ENCODE measurements around the gene DOCK2. TPM values are rescaled to one million over a fixed set of nuclear protein-coding genes. Genes with fewer than 3 reads are reported as not detected.

DOCK2 gene
- total and polyA plus RNA-seq, 9 of the 15 experiments (the other 6 are each of a cell fraction or from before 2014, with no cell fraction given) = 4.5 to 42.6 (median 20.5) TPM

DNA sequence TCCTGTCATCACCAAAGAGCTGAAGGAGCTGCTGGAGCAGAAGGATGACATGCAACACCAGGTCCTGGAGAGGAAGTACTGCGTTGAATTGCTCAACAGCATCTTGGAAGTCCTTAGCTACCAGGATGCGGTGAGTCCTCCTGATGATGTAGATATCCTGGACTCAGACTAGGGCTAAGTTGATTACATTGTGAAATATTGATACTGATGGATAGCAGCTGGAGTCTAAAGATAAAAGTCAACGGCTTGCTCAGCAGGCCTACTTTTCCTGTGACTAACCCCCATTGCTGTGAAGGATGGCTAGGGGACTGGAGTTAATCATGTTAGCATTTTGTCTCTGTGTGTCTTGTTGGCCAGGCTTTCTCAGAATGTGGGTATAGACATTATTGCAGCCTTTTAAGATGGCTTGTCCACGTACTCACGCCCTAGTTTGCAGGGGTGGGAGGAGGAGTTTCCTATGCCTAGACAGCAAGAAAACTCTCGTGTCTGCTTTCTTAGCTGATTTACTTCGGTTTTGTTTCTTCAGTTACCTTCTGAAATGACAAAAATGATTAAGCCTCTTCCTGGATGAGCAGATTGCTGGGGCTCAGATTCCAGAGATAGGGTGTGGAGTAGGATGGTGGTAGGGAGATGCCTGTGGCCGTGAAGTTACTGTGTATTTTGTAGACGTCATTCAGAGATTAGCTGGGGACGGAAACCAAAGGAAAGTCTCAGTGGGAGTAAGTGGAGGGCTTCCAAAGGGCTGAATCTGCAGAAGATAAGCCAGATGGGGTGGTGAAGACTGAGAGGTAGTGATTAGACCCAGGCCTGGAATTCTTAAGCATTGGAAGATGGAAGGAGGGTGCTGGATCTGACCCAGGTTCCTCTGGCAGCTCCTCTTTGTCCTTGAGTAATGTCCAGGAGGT, 166.3 kb downstream of the DOCK2 start (continued):
- TF ChIP-seq, protein P1, sequence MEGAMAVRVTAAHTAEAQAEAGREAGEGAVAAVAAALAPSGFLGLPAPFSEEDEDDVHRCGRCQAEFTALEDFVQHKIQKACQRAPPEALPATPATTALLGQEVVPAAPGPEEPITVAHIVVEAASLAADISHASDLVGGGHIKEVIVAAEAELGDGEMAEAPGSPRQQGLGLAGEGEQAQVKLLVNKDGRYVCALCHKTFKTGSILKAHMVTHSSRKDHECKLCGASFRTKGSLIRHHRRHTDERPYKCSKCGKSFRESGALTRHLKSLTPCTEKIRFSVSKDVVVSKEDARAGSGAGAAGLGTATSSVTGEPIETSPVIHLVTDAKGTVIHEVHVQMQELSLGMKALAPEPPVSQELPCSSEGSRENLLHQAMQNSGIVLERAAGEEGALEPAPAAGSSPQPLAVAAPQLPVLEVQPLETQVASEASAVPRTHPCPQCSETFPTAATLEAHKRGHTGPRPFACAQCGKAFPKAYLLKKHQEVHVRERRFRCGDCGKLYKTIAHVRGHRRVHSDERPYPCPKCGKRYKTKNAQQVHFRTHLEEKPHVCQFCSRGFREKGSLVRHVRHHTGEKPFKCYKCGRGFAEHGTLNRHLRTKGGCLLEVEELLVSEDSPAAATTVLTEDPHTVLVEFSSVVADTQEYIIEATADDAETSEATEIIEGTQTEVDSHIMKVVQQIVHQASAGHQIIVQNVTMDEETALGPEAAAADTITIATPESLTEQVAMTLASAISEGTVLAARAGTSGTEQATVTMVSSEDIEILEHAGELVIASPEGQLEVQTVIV (CRISPR knock-in tag; IDR thresholded peaks at IDR 0.05; ENCODE audit: borderline replicate concordance) = no peak
- no peak; the same call in 1 of the 2 replicates for TF ChIP-seq HDAC2 (IDR thresholded peaks at IDR 0.05)
- no peak; the same call in 1 of the 2 replicates for TF ChIP-seq LEF1 (IDR thresholded peaks at IDR 0.05)
- TF ChIP-seq PML (IDR thresholded peaks at IDR 0.05; ENCODE audit: low read length) = peak; percentile 84
- TF ChIP-seq ZBTB7A (IDR thresholded peaks at IDR 0.05; ENCODE audit: borderline replicate concordance, control insufficient read depth, low read depth, low read length) = no peak
- 0 out of 4 replicates have a peak, but pooled peaks of 1 of the 2 experiments have one; percentile 61 for TF ChIP-seq ETV6 (IDR thresholded peaks at IDR 0.05; ENCODE audit: borderline replicate concordance in 1 of 2, low read depth in 2 of 2, low read length in 1 of 2)
- TF ChIP-seq ETV6 (CRISPR knock-in tag; IDR thresholded peaks at IDR 0.05; ENCODE audit: borderline replicate concordance) = no peak
- no peak for TF ChIP-seq ZNF316 (IDR thresholded peaks at IDR 0.05)
- no peak for TF ChIP-seq ZKSCAN1 (IDR thresholded peaks at IDR 0.05; ENCODE audit: low read depth, low read length)
- no peak for TF ChIP-seq NR1H2 (CRISPR knock-in tag; IDR thresholded peaks at IDR 0.05)
- no peak for TF ChIP-seq ARNT (IDR thresholded peaks at IDR 0.05)
- TF ChIP-seq ZNF274 (IDR thresholded peaks at IDR 0.05; ENCODE audit: borderline replicate concordance, low read depth, low read length) = no peak
- peak; percentile 52 for TF ChIP-seq NFE2 (IDR thresholded peaks at IDR 0.05; ENCODE audit: low read depth)
- TF ChIP-seq HDAC1 (IDR thresholded peaks at IDR 0.05) = peak in 1 of 2 experiments; percentile 75; a peak in 2 of 4 replicates
- TF ChIP-seq GABPA (tag; conservative IDR thresholded peaks at IDR 0.05; ENCODE audit: low read depth) = peak; percentile 62
- TF ChIP-seq GATAD2A (IDR thresholded peaks at IDR 0.05) = no peak
- TF ChIP-seq NFE2L1 (tag; IDR thresholded peaks at IDR 0.05; ENCODE audit: borderline replicate concordance, low read depth) = no peak
- TF ChIP-seq, protein P2, sequence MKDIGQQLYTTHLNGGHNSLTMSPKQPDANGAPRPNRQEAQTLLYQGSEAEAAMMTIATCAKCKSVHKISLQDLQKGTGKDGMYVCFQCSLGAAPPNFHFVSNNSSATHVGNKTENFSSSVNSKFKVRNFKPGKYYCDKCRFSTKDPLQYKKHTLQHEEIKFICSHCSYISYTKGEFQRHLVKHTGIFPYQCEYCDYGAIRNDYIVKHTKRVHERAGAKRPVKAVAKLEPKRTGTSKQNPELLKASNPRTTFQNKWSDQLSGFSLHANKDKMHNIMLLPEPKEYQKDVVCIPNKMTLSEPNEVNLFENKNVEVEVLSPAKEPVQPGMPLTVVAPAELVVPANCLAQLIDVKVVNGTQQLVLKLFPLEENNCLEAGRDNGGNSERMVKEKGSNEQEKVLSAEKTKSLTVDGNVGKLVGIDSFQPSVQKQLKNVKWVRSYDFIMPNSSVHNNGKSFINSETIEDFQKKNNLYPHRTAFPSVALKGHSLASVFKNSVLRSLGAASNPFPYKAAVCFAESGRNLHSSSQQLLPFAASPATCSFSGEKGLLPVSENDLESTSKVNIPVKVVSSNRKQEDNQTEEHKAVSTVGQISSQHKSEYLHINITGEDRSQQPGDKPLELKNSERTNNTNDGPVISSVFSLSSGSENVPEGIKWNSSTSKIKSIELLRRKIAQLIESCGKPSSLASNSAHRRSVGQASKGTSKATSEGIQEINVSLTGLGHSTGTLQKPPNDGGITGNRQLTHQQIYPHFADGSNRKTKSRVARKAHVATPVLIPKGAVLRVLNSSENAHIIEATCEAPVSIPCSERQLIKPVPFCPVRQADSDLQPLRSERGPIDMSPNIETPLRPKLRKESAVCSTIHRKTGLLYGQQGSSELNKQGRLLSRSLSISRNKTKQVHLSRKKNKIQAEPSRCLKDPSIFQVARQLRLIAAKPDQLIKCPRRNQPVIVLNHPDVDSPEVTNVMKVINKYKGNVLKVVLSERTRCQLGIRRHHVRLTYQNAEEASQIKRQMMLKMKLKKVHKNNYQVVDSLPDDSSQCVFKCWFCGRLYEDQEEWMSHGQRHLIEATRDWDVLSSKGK (CRISPR knock-in tag; IDR thresholded peaks at IDR 0.05) = no peak
- TF ChIP-seq ZNF224 (CRISPR knock-in tag; IDR thresholded peaks at IDR 0.05) = no peak
- TF ChIP-seq, protein P3, sequence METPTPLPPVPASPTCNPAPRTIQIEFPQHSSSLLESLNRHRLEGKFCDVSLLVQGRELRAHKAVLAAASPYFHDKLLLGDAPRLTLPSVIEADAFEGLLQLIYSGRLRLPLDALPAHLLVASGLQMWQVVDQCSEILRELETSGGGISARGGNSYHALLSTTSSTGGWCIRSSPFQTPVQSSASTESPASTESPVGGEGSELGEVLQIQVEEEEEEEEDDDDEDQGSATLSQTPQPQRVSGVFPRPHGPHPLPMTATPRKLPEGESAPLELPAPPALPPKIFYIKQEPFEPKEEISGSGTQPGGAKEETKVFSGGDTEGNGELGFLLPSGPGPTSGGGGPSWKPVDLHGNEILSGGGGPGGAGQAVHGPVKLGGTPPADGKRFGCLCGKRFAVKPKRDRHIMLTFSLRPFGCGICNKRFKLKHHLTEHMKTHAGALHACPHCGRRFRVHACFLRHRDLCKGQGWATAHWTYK (CRISPR knock-in tag; IDR thresholded peaks at IDR 0.05) = no peak
- TF ChIP-seq ZNF282 (CRISPR knock-in tag; IDR thresholded peaks at IDR 0.05) = no peak
- TF ChIP-seq CXXC5 (CRISPR knock-in tag; IDR thresholded peaks at IDR 0.05) = 0 out of 2 replicates have a peak, but pooled peaks have one; percentile 29
- TF ChIP-seq POLR2A (conservative IDR thresholded peaks at IDR 0.05) = no peak

All from K562 (cell line).